Common myeloid progenitor, CD34-positive (primary cell): ENCODE results near the gene ADAMTS14.

Experiments used
- CTCF ChIA-PET: fragments of 350-600 bp; sonication (Branson Sonifier 250); formaldehyde crosslinking; loops from one replicate; lab custom pipeline; 2021; ENCODE audit warnings: antibody characterized with exemption; lab: Charles Lee
- POLR2A ChIA-PET: fragments of 350-600 bp; sonication (Branson Sonifier 250); formaldehyde crosslinking; loops from one replicate; lab custom pipeline; 2021; ENCODE audit warnings: antibody characterized with exemption; lab: Charles Lee
- DNase-seq, 3 donors: peaks; one replicate each; pipeline versions ENCODE4 v3.0.0 to v3.0.0-alpha.2; 2013
- H3K27ac ChIP-seq, 2 experiments: 1 replicate in 1 of 2; 2 replicates in 1 of 2; pipeline ENCODE4 v1.7.0; 2013; ENCODE audit warnings: inconsistent platforms in 2 of 2, low read length in 2 of 2, mild to moderate bottlenecking in 2 of 2, low read depth in 1 of 2, moderate library complexity in 1 of 2; ENCODE audit not compliant: severe bottlenecking in 2 of 2, insufficient read depth in 1 of 2, poor library complexity in 1 of 2
- H3K27me3 ChIP-seq, 5 experiments: replicated peaks in 2 of 5; 1 replicate in 3 of 5; 2 replicates in 2 of 5; pipeline versions ENCODE4 v1.6.1 to v1.7.0; 2013; ENCODE audit warnings: low read length in 4 of 5, mild to moderate bottlenecking in 2 of 5, moderate library complexity in 2 of 5, inconsistent platforms in 1 of 5; ENCODE audit not compliant: insufficient read depth in 5 of 5, control insufficient read depth in 4 of 5
- H3K36me3 ChIP-seq, 4 experiments: 1 replicate in 2 of 4; 2 replicates in 2 of 4; pipeline versions ENCODE4 v1.6.1 to v1.7.0; 2013; ENCODE audit warnings: low read length in 3 of 4, control low read depth in 1 of 4, mild to moderate bottlenecking in 1 of 4; ENCODE audit not compliant: control insufficient read depth in 4 of 4, insufficient read depth in 4 of 4
- H3K4me1 ChIP-seq, 4 experiments: 1 replicate in 3 of 4; 2 replicates in 1 of 4; pipeline versions ENCODE4 v1.6.1 to v1.7.1; 2013; ENCODE audit warnings: low read length in 3 of 4, mild to moderate bottlenecking in 3 of 4, control low read depth in 1 of 4, inconsistent platforms in 1 of 4, moderate library complexity in 1 of 4; ENCODE audit not compliant: control insufficient read depth in 4 of 4, insufficient read depth in 4 of 4; ENCODE audit errors: control extremely low read depth in 1 of 4
- H3K4me3 ChIP-seq, 7 experiments: 1 replicate in 4 of 7; 2 replicates in 3 of 7; pipeline versions ENCODE4 v1.5.1 to v1.7.0; 2013; ENCODE audit warnings: mild to moderate bottlenecking in 7 of 7, low read length in 6 of 7, moderate library complexity in 6 of 7, inconsistent platforms in 2 of 7, low read depth in 2 of 7, control low read depth in 1 of 7; ENCODE audit not compliant: insufficient read depth in 4 of 7, control insufficient read depth in 1 of 7; ENCODE audit errors: extremely low read depth in 1 of 7
- H3K9me3 ChIP-seq, 5 experiments: 1 replicate in 4 of 5; 2 replicates in 1 of 5; pipeline versions ENCODE4 v1.6.1 to v1.7.1; 2013; ENCODE audit warnings: low read length in 4 of 5, mild to moderate bottlenecking in 2 of 5, inconsistent platforms in 1 of 5, low read depth in 1 of 5, moderate library complexity in 1 of 5; ENCODE audit not compliant: control insufficient read depth in 4 of 5, insufficient read depth in 2 of 5; ENCODE audit errors: control extremely low read depth in 1 of 5
- WGBS: methylation state at CpG from one replicate; pipeline ENCODE4 v1.1.5; 2013; ENCODE audit not compliant: insufficient coverage; 5-methylcytosine and 5-hydroxymethylcytosine counted together

Gene ADAMTS14

GRCh38 chr10:70753841-70754621 lies 81.7 kb downstream of the ADAMTS14 start:
- CTCF ChIA-PET: interaction anchor here (1.2 to 4.7 kb wide), 6 partner anchors 9 to 206 kb away, joined by 3 to 31 read pairs (median 5); no protein-coding TSS in a partner anchor
- H3K4me3 ChIP-seq: no peak overlapping the region
- DNase-seq: no peak
- 88% methylated on average over 11 of the region's 15 CpGs for WGBS
- no peak overlapping the region for H3K27ac ChIP-seq
- H3K27me3 ChIP-seq: no peaks in the 10 kb centered on the region
- POLR2A ChIA-PET: interaction anchor here (0.6 kb wide), 1 partner anchor 166 kb away, joined by 3 read pairs; no protein-coding TSS in a partner anchor
- no peaks in the 10 kb centered on the region for H3K9me3 ChIP-seq
- peaks cover 0 to 3% (median 1%) of the 10 kb centered on the region in 4 experiments for H3K4me1 ChIP-seq
- H3K36me3 ChIP-seq: no peaks in the 10 kb centered on the region

GRCh38 chr10:70756700-70757360 lies 84.5 kb downstream of the ADAMTS14 start:
- POLR2A ChIA-PET: interaction anchor here (0.5 kb wide), 1 partner anchor 171 kb away, joined by 3 read pairs; no protein-coding TSS in a partner anchor
- no peak for DNase-seq

GRCh38 chr10:70757856-70758255 lies 85.5 kb downstream of the ADAMTS14 start:
- ChIA-PET POLR2A (no interaction called here), CTCF (interaction anchor here (0.9 to 8.3 kb wide), 6 partner anchors 12 to 208 kb away, joined by 3 to 93 read pairs (median 6); no protein-coding TSS in a partner anchor)
- WGBS: 92% methylated on average over 12 of the region's 13 CpGs
- no peak for DNase-seq
- Histone ChIP-seq H3K27me3 (no peaks in the 10 kb centered on the region), H3K4me1 (peaks cover 0 to 15% (median 5%) of the 10 kb centered on the region in 4 experiments), H3K4me3 (no peak overlapping the region), H3K36me3 (no peaks in the 10 kb centered on the region), H3K9me3 (no peaks in the 10 kb centered on the region), H3K27ac (no peak overlapping the region)

More at GRCh38 chr10:70756700-70757360, 84.5 kb downstream of the ADAMTS14 start:
- no peaks in the 10 kb centered on the region for H3K9me3 ChIP-seq
- CTCF ChIA-PET: interaction anchor here (1.1 to 8.3 kb wide), 6 partner anchors 17 to 216 kb away, joined by 3 to 93 read pairs (median 7); no protein-coding TSS in a partner anchor
- no peak overlapping the region for H3K27ac ChIP-seq
- WGBS: 95% methylated on average over 8 of the region's 8 CpGs
- H3K36me3 ChIP-seq: no peaks in the 10 kb centered on the region
- no peak overlapping the region for H3K4me3 ChIP-seq
- H3K4me1 ChIP-seq: peaks cover 0 to 8% (median 5%) of the 10 kb centered on the region in 4 experiments
- H3K27me3 ChIP-seq: no peaks in the 10 kb centered on the region

GRCh38 chr10:70758757-70759514 lies 86.6 kb downstream of the ADAMTS14 start:
- 37% methylated on average over 7 of the region's 7 CpGs for WGBS
- H3K9me3 ChIP-seq: no peaks in the 10 kb centered on the region
- ChIA-PET CTCF (interaction anchor here (0.9 to 8.3 kb wide), 13 partner anchors 11 to 209 kb away, joined by 3 to 93 read pairs (median 4); no protein-coding TSS in a partner anchor), POLR2A (interaction anchor here (0.7 to 0.8 kb wide), 2 partner anchors 52 to 200 kb away, joined by 3 read pairs; no protein-coding TSS in a partner anchor)
- H3K4me3 ChIP-seq: no peak overlapping the region
- H3K27ac ChIP-seq: no peak overlapping the region
- no peaks in the 10 kb centered on the region for H3K27me3 ChIP-seq
- H3K36me3 ChIP-seq: no peaks in the 10 kb centered on the region
- peaks cover 0 to 21% (median 7%) of the 10 kb centered on the region in 4 experiments for H3K4me1 ChIP-seq
- peak; percentile 66 to 77 (median 72) for DNase-seq

- no peaks in the 10 kb centered on the region for H3K9me3 ChIP-seq
- POLR2A ChIA-PET: no interaction called here
These were observed 87.5 kb downstream of the ADAMTS14 start for GRCh38 chr10:70759781-70760180.

GRCh38 chr10:70760271-70760787 lies 88.0 kb downstream of the ADAMTS14 start:
- H3K9me3 ChIP-seq: no peaks in the 10 kb centered on the region
- ChIA-PET POLR2A (no interaction called here), CTCF (interaction anchor here (0.8 to 8.3 kb wide), 17 partner anchors 15 to 210 kb away, joined by 3 to 93 read pairs (median 3); no protein-coding TSS in a partner anchor)
- H3K4me3 ChIP-seq: no peak overlapping the region
- no peak overlapping the region for H3K27ac ChIP-seq
- H3K36me3 ChIP-seq: no peaks in the 10 kb centered on the region
- H3K27me3 ChIP-seq: no peaks in the 10 kb centered on the region
- DNase-seq: no peak
- H3K4me1 ChIP-seq: peaks cover 0 to 21% (median 7%) of the 10 kb centered on the region in 4 experiments
- 97% methylated on average over 9 of the region's 12 CpGs for WGBS

More at GRCh38 chr10:70759781-70760180, 87.5 kb downstream of the ADAMTS14 start:
- peak; percentile 18 to 65 (median 63) for DNase-seq
- Histone ChIP-seq H3K4me1 (peaks cover 0 to 21% (median 7%) of the 10 kb centered on the region in 4 experiments), H3K4me3 (no peak overlapping the region), H3K27me3 (no peaks in the 10 kb centered on the region), H3K36me3 (no peaks in the 10 kb centered on the region), H3K27ac (no peak overlapping the region)
- WGBS: 77% methylated on average over 6 of the region's 7 CpGs
- CTCF ChIA-PET: interaction anchor here (0.8 to 8.3 kb wide), 12 partner anchors 19 to 209 kb away, joined by 3 to 93 read pairs (median 4); no protein-coding TSS in a partner anchor
